IMR-90 (cell line): Measurements from ENCODE around the gene TM7SF3. TPM values are rescaled to one million over a fixed set of nuclear protein-coding genes. Genes with fewer than 3 reads are reported as not detected.

Experiments
- ATAC-seq: fragments of 200-7000 bp; cut with Tn5 transposase; 2 replicates; pipeline ENCODE4 v1.9.1; 2020; ENCODE audit warnings: low read depth, mild to moderate bottlenecking, moderate library complexity
- BruUV-seq: library from RNA; stranded (reverse); fragments of 400-500 nt; replicated peaks from 2 replicates; lab custom pipeline; 2021; lab: Mats Ljungman, UMichigan
- CTCF ChIA-PET: fragments of 300-600 bp; formaldehyde crosslinking; extraction: SDS; loops from one replicate; lab custom pipeline; 2021; ENCODE audit warnings: antibody characterized with exemption; lab: Yijun Ruan, JAX
- POLR2A ChIA-PET: fragments of 300-600 bp; sonication (Branson Sonifier 250); formaldehyde crosslinking; loops from one replicate; lab custom pipeline; 2022; ENCODE audit warnings: antibody characterized with exemption; ENCODE audit not compliant: unreplicated experiment; lab: Charles Lee
- DNase-seq: peaks from one replicate; pipeline ENCODE4 v3.0.0; 2013
- H2AFZ ChIP-seq: replicated peaks from 2 replicates; pipeline ENCODE3; 2013; ENCODE audit warnings: low read length, mild to moderate bottlenecking; ENCODE audit not compliant: poor library complexity
- H2AK5ac ChIP-seq: 2 replicates; pipeline ENCODE4 v1.6.1; 2013; ENCODE audit warnings: low read depth, low read length, inconsistent platforms
- H2AK9ac ChIP-seq: replicated peaks from 2 replicates; pipeline ENCODE3; 2013; ENCODE audit warnings: mild to moderate bottlenecking, low read depth, low read length, moderate library complexity; ENCODE audit not compliant: poor library complexity
- H2BK120ac ChIP-seq: 2 replicates; pipeline ENCODE4 v1.6.1; 2013; ENCODE audit warnings: low read depth, low read length, inconsistent platforms
- H2BK15ac ChIP-seq: 3 replicates; pipeline ENCODE4 v1.6.1; 2013; ENCODE audit warnings: low read depth, low read length, inconsistent platforms
- H2BK20ac ChIP-seq: 2 replicates; pipeline ENCODE4 v1.6.1; 2013; ENCODE audit warnings: low read depth, mild to moderate bottlenecking, inconsistent platforms, low read length, moderate library complexity
- H2BK5ac ChIP-seq: 2 replicates; pipeline ENCODE4 v1.6.1; 2013; ENCODE audit warnings: mild to moderate bottlenecking, low read depth, low read length, inconsistent platforms; ENCODE audit not compliant: poor library complexity, severe bottlenecking
- H3K14ac ChIP-seq: replicated peaks from 2 replicates; pipeline ENCODE4 v1.6.1; 2013; ENCODE audit warnings: low read depth, low read length, inconsistent platforms
- H3K18ac ChIP-seq: 2 replicates; pipeline ENCODE4 v1.6.1; 2013; ENCODE audit warnings: low read depth, low read length, control low read depth
- H3K23ac ChIP-seq: 2 replicates; pipeline ENCODE4 v1.6.1; 2013; ENCODE audit warnings: low read depth, low read length, inconsistent platforms
- H3K27ac ChIP-seq: 2 replicates; pipeline ENCODE4 v1.5.1; 2013; ENCODE audit warnings: mild to moderate bottlenecking, control low read depth, low read length; ENCODE audit not compliant: insufficient read depth
- H3K27me3 ChIP-seq: 2 replicates; pipeline ENCODE4 v1.6.1; 2013; ENCODE audit warnings: low read length; ENCODE audit not compliant: control insufficient read depth, insufficient read depth
- H3K36me3 ChIP-seq: 2 replicates; pipeline ENCODE4 v1.6.1; 2013; ENCODE audit warnings: low read length, mixed read lengths; ENCODE audit not compliant: control insufficient read depth, insufficient read depth
- H3K4ac ChIP-seq: 2 replicates; pipeline ENCODE4 v1.6.1; 2013; ENCODE audit warnings: low read depth, low read length, inconsistent platforms
- H3K4me1 ChIP-seq: 2 replicates; pipeline ENCODE4 v1.6.1; 2013; ENCODE audit warnings: low read length, mixed read lengths; ENCODE audit not compliant: control insufficient read depth, insufficient read depth
- H3K4me2 ChIP-seq: 2 replicates; pipeline ENCODE4 v1.6.1; 2013; ENCODE audit warnings: low read depth, mild to moderate bottlenecking, control low read depth, low read length, moderate library complexity
- H3K4me3 ChIP-seq: 2 replicates; pipeline ENCODE4 v1.5.1; 2013; ENCODE audit warnings: low read depth, mild to moderate bottlenecking, control low read depth, low read length, moderate library complexity; ENCODE audit not compliant: insufficient read depth
- H3K56ac ChIP-seq: 2 replicates; pipeline ENCODE4 v1.6.1; 2013; ENCODE audit warnings: low read length, inconsistent platforms; ENCODE audit not compliant: insufficient read depth; ENCODE audit errors: extremely low read depth
- H3K79me1 ChIP-seq, 2 experiments: 2 replicates each; pipeline ENCODE4 v1.6.1; 2013; ENCODE audit warnings: low read length in 2 of 2, inconsistent platforms in 1 of 2, low read depth in 1 of 2
- H3K9ac ChIP-seq: 2 replicates; pipeline ENCODE4 v1.6.1; 2013; ENCODE audit warnings: low read depth, low read length, control low read depth
- H3K9me1 ChIP-seq: 2 replicates; pipeline ENCODE4 v1.6.1; 2013; ENCODE audit warnings: low read length, inconsistent platforms; ENCODE audit not compliant: insufficient read depth
- H3K9me3 ChIP-seq: 2 replicates; pipeline ENCODE4 v1.6.1; 2013; ENCODE audit warnings: low read length; ENCODE audit not compliant: control insufficient read depth, insufficient read depth
- H4K20me1 ChIP-seq: 2 replicates; pipeline ENCODE4 v1.6.1; 2013; ENCODE audit warnings: low read length, inconsistent platforms; ENCODE audit not compliant: insufficient read depth
- H4K5ac ChIP-seq: 2 replicates; pipeline ENCODE4 v1.6.1; 2013; ENCODE audit warnings: mild to moderate bottlenecking, low read depth, low read length, control low read depth
- H4K8ac ChIP-seq, 2 experiments: 2 replicates each; pipeline ENCODE4 v1.6.1; 2013; ENCODE audit warnings: low read depth in 2 of 2, low read length in 2 of 2, control low read depth in 1 of 2, inconsistent platforms in 1 of 2
- H4K91ac ChIP-seq: 2 replicates; pipeline ENCODE4 v1.6.1; 2013; ENCODE audit warnings: low read depth, low read length, inconsistent platforms; ENCODE audit not compliant: insufficient read depth
- CHD1 ChIP-seq: IDR thresholded peaks from 2 replicates; pipeline ENCODE4 v1.6.1; 2012; ENCODE audit warnings: low read depth, low read length, improper control_type of control experiment
- MAFK ChIP-seq: IDR thresholded peaks from 2 replicates; pipeline ENCODE4 v1.6.1; 2012; ENCODE audit warnings: low read depth, low read length, improper control_type of control experiment
- POLR2A ChIP-seq: IDR thresholded peaks from 2 replicates; pipeline ENCODE4 v1.6.1; 2012; ENCODE audit warnings: mild to moderate bottlenecking, low read depth, low read length
- RCOR1 ChIP-seq: IDR thresholded peaks from 2 replicates; pipeline ENCODE4 v1.6.1; 2012; ENCODE audit warnings: mild to moderate bottlenecking, low read length, improper control_type of control experiment; ENCODE audit not compliant: insufficient replicate concordance
- RFX5 ChIP-seq: IDR thresholded peaks from 2 replicates; pipeline ENCODE4 v1.8.0; 2012; ENCODE audit warnings: low read depth, mild to moderate bottlenecking, low read length, moderate library complexity
- SMC3 ChIP-seq: fragments of 150-350 bp; IDR thresholded peaks from 2 replicates; pipeline ENCODE4 v1.6.1; 2016; ENCODE audit warnings: low read depth, mild to moderate bottlenecking, antibody characterized with exemption, low read length, moderate library complexity
- WGBS, 2 experiments: methylation state at CpG; one replicate each; pipeline versions ENCODE4 v1.1.5 to v1.1.7; 2013; ENCODE audit warnings: missing lambda C conversion rate in 2 of 2; ENCODE audit not compliant: insufficient read length in 1 of 2; ENCODE audit errors: extremely low coverage in 2 of 2; 5-methylcytosine and 5-hydroxymethylcytosine counted together
- dilution Hi-C: fragments of 300-500 bp; cut with HindIII; formaldehyde crosslinking; loops from one replicate; pipeline ENCODE4 v1.14.3; 2018; ENCODE audit warnings: low sequenced_read_pairs; ENCODE audit not compliant: unreplicated experiment
- in situ Hi-C: fragments of 300-500 bp; cut with MboI; formaldehyde crosslinking; loops from 3 replicates; pipeline ENCODE4 v1.14.3; 2019; ENCODE audit warnings: low sequenced_read_pairs, inconsistent platforms, mixed read lengths
- intact Hi-C: fragments of 100-400 bp; cut with micrococcal nuclease; formaldehyde crosslinking; loops from 2 replicates; pipeline ENCODE4 v1.10.0; 2022
- polyA plus RNA-seq, 3 experiments: library from polyadenylated mRNA; depleted of rRNA; stranded (reverse); fragments of >200 nt; gene quantifications; 2 replicates each; pipeline ENCODE4 v1.2.3, GENCODE V29; 2012; ENCODE audit warnings: low replicate concordance in 1 of 3
- total RNA-seq: library from RNA; depleted of rRNA; stranded (reverse); fragments of >200 nt; gene quantifications from 2 replicates; pipeline ENCODE4 v1.2.3, GENCODE V29; 2012
- TF ChIP-seq, protein P1 (sequence below): fragments of 150-350 bp; IDR thresholded peaks from 2 replicates; pipeline ENCODE4 v1.6.1; 2017; ENCODE audit warnings: mild to moderate bottlenecking, antibody characterized with exemption, low read length, low read depth
- TF ChIP-seq, protein P2 (sequence below): conservative IDR thresholded peaks from 2 replicates; pipeline ENCODE4 v1.5.1; 2012; ENCODE audit warnings: mild to moderate bottlenecking, low read depth, low read length, improper control_type of control experiment

The TM7SF3 gene
- total and polyA plus RNA-seq, 2 of the 4 experiments (the other 2 are of a cell fraction): 35.3 to 46.6 TPM

DNA sequence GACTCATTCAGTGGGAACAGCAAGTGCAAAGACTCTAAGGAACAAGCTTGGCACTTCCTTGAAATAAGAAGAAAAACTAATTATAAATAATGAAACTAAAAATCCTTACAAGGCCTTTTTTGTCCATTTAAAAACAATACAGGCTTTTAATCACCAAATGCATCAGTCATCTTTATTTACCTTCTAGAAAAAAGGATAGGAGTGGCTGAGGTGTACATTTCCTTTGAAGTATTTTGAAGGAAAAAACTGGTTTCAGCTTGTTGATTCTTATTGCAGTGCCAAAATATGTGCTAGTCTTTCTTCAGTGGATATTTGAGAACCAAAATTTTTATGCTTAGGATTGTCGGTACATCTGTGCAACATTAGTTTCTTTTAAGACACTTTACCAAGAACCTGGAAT is 38.0 kb upstream of the TM7SF3 start:
- H3K23ac ChIP-seq: no peak overlapping the region
- intact Hi-C loops: no loop called here
- ATAC-seq (no peak), DNase-seq (no peak)
- H2BK120ac ChIP-seq: no peak overlapping the region
- no peak overlapping the region for H3K56ac ChIP-seq
- no peak overlapping the region for H3K4me3 ChIP-seq
- H3K27me3 ChIP-seq: no peaks in the 10 kb centered on the region
- in situ Hi-C loops: no loop called here
- ChIA-PET CTCF (interaction anchor here (0.6 kb wide), 1 partner anchor 11 kb away, joined by 3 read pairs; no protein-coding TSS in a partner anchor), POLR2A (no interaction called here)
- H2BK5ac ChIP-seq: no peak overlapping the region
- WGBS, 2 experiments: no CpG with 5 or more reads among the region's 1 CpG
- H2BK15ac ChIP-seq: no peak overlapping the region
- no peak overlapping the region for H3K14ac ChIP-seq
- no peak overlapping the region for H3K27ac ChIP-seq
- H4K20me1 ChIP-seq: no peaks in the 10 kb centered on the region
- peaks cover 2% of the 10 kb centered on the region; the same call in 1 of the 2 replicates for H3K4me1 ChIP-seq
- no peak overlapping the region for H4K91ac ChIP-seq
- no peaks in the 10 kb centered on the region for H3K36me3 ChIP-seq
- TF ChIP-seq POLR2A: no peak
- TF ChIP-seq, protein P1, sequence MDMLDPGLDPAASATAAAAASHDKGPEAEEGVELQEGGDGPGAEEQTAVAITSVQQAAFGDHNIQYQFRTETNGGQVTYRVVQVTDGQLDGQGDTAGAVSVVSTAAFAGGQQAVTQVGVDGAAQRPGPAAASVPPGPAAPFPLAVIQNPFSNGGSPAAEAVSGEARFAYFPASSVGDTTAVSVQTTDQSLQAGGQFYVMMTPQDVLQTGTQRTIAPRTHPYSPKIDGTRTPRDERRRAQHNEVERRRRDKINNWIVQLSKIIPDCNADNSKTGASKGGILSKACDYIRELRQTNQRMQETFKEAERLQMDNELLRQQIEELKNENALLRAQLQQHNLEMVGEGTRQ: no peak
- no peak for TF ChIP-seq MAFK
- no peak for TF ChIP-seq RCOR1
- no peak for TF ChIP-seq CHD1
- no peak for TF ChIP-seq RFX5
- TF ChIP-seq, protein P2, sequence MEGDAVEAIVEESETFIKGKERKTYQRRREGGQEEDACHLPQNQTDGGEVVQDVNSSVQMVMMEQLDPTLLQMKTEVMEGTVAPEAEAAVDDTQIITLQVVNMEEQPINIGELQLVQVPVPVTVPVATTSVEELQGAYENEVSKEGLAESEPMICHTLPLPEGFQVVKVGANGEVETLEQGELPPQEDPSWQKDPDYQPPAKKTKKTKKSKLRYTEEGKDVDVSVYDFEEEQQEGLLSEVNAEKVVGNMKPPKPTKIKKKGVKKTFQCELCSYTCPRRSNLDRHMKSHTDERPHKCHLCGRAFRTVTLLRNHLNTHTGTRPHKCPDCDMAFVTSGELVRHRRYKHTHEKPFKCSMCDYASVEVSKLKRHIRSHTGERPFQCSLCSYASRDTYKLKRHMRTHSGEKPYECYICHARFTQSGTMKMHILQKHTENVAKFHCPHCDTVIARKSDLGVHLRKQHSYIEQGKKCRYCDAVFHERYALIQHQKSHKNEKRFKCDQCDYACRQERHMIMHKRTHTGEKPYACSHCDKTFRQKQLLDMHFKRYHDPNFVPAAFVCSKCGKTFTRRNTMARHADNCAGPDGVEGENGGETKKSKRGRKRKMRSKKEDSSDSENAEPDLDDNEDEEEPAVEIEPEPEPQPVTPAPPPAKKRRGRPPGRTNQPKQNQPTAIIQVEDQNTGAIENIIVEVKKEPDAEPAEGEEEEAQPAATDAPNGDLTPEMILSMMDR: no peak
- no peak for TF ChIP-seq SMC3
- no peak overlapping the region for H3K4me2 ChIP-seq
- dilution Hi-C loops: no loop called here
- H4K8ac ChIP-seq: no peak overlapping the region
- no peaks in the 10 kb centered on the region for H3K79me1 ChIP-seq
- no peaks in the 10 kb centered on the region for H3K9me1 ChIP-seq
- no peak overlapping the region for H3K4ac ChIP-seq
- H3K18ac ChIP-seq: no peak overlapping the region
- H4K5ac ChIP-seq: no peak overlapping the region
- BruUV-seq: no TSS peak
- H2BK20ac ChIP-seq: no peak overlapping the region
- H2AFZ ChIP-seq: no peak overlapping the region
- H2AK9ac ChIP-seq: no peak overlapping the region
- no peak overlapping the region for H3K9ac ChIP-seq
- H2AK5ac ChIP-seq: no peak overlapping the region
- no peaks in the 10 kb centered on the region for H3K9me3 ChIP-seq
